ENCODE data around the gene SLC17A3.

- TF ChIP-seq CTCF (IDR thresholded peaks at IDR 0.05 in 4 of 5, conservative IDR thresholded peaks at IDR 0.05 in 1 of 5): no peak
- TF ChIP-seq POLR2A (IDR thresholded peaks at IDR 0.05): no peak
These were observed 39.7 kb upstream of the SLC17A3 start for GRCh38 chr6:25913741-25914140.

Data from gastrocnemius medialis (tissue), 4 donors.